ENCODE measurements around the gene FRMD3.

- no peak for TF ChIP-seq CTCF (IDR thresholded peaks at IDR 0.05)
- no peak for TF ChIP-seq POLR2A (IDR thresholded peaks at IDR 0.05)
Observed at GRCh38 chr9:83512621-83513020, 25.6 kb downstream of the FRMD3 start.
